Vagina (tissue), 2 donors: ENCODE data around the gene PRDM16. TPM values are rescaled to one million over a fixed set of nuclear protein-coding genes. Genes with fewer than 3 reads are reported as not detected.

ENCODE experiments used
- DNase-seq, 2 donors: peaks; one replicate each; pipeline ENCODE4 v3.0.0-alpha.2; 2017; ENCODE audit errors: extremely low spot score in 2 of 2
- H3K27ac ChIP-seq: fragments of 200-600 bp; sonication (generic); one replicate; pipeline ENCODE4 v1.5.1; 2019
- H3K27me3 ChIP-seq: fragments of 200-600 bp; sonication (generic); one replicate; pipeline ENCODE4 v1.5.1; 2019
- H3K36me3 ChIP-seq, 2 donors: fragments of 200-600 bp; sonication (generic); one replicate each; pipeline ENCODE4 v1.5.1; 2017 to 2019
- H3K4me1 ChIP-seq: fragments of 200-600 bp; sonication (generic); one replicate; pipeline ENCODE4 v1.5.1; 2019
- H3K4me3 ChIP-seq, 2 donors: fragments of 200-600 bp; sonication (generic); 1 replicate in 1 of 2; 2 replicates in 1 of 2; pipeline ENCODE4 v1.5.1; 2016 to 2019
- H3K9me3 ChIP-seq: fragments of 200-600 bp; sonication (generic); one replicate; pipeline ENCODE4 v1.5.1; 2019
- CTCF ChIP-seq, 3 experiments: fragments of 450-650 bp in 2 of 3; fragments of 200-600 bp in 1 of 3; sonication (generic) in 1 of 3; IDR thresholded peaks; one replicate each; pipeline ENCODE4 v1.5.1; 2017 to 2019; ENCODE audit warnings: antibody characterized with exemption in 3 of 3, mild to moderate bottlenecking in 2 of 3, moderate library complexity in 2 of 3
- POLR2A ChIP-seq, 2 donors: fragments of 450-650 bp; IDR thresholded peaks; one replicate each; pipeline ENCODE4 v1.6.1; 2017; ENCODE audit warnings: antibody characterized with exemption in 2 of 2, mild to moderate bottlenecking in 2 of 2, moderate library complexity in 2 of 2
- POLR2AphosphoS5 ChIP-seq, 2 donors: sonication (generic); formaldehyde crosslinking; IDR thresholded peaks; one replicate each; pipeline ENCODE4 v1.9.0; 2017; ENCODE audit warnings: antibody characterized with exemption in 2 of 2, mild to moderate bottlenecking in 2 of 2, low read depth in 1 of 2; ENCODE audit not compliant: insufficient read depth in 1 of 2
- intact Hi-C: fragments of 100-400 bp; cut with DNase I; formaldehyde crosslinking; loops from one replicate; pipeline ENCODE4 v1.15.1; 2023
- total RNA-seq: library from RNA; depleted of rRNA; stranded (reverse); fragments of >200 nt; gene quantifications from one replicate; pipeline ENCODE4 v1.2.3, GENCODE V29; 2016

The PRDM16 gene
- total RNA-seq, 1 donor from 2014 or later: 3.9 TPM

GRCh38 chr1:3313576-3313950, 244.6 kb downstream of the PRDM16 start:
- H3K4me1 ChIP-seq: peaks cover 32% of the 10 kb centered on the region
- TF ChIP-seq POLR2A (IDR thresholded peaks at IDR 0.05): no peak
- TF ChIP-seq POLR2AphosphoS5 (IDR thresholded peaks at IDR 0.05; ENCODE audit: insufficient read depth in 1 of 2, low read depth in 1 of 2): no peak
- TF ChIP-seq CTCF (IDR thresholded peaks at IDR 0.05): no peak
- peak overlapping the region; percentile 3 to 12 for H3K4me3 ChIP-seq
- peak in 1 of 2 donors; percentile 92 for DNase-seq
- peak overlapping the region; percentile 88 for H3K27ac ChIP-seq
- no peaks in the 10 kb centered on the region for H3K36me3 ChIP-seq
- intact Hi-C loops: loop anchor here (5.0 to 10.0 kb wide), 2 partner anchors 39 to 239 kb away; no protein-coding TSS in a partner anchor
- no peaks in the 10 kb centered on the region for H3K9me3 ChIP-seq
- H3K27me3 ChIP-seq: no peaks in the 10 kb centered on the region

- Histone ChIP-seq H3K9me3 (no peaks in the 10 kb centered on the region), H3K27me3 (no peaks in the 10 kb centered on the region), H3K4me3 (no peak overlapping the region), H3K27ac (peak overlapping the region; percentile 88), H3K4me1 (peaks cover 32% of the 10 kb centered on the region), H3K36me3 (no peaks in the 10 kb centered on the region)
- TF ChIP-seq CTCF (IDR thresholded peaks at IDR 0.05) (no peak), POLR2AphosphoS5 (IDR thresholded peaks at IDR 0.05; ENCODE audit: insufficient read depth in 1 of 2, low read depth in 1 of 2) (no peak), POLR2A (IDR thresholded peaks at IDR 0.05) (no peak)
- intact Hi-C loops: loop anchor here (5.0 to 10.0 kb wide), 2 partner anchors 38 to 240 kb away; no protein-coding TSS in a partner anchor
- no peak for DNase-seq
Observed at GRCh38 chr1:3314491-3315381, 245.7 kb downstream of the PRDM16 start.

- H3K36me3 ChIP-seq: no peaks in the 10 kb centered on the region
- H3K9me3 ChIP-seq: no peaks in the 10 kb centered on the region
- DNase-seq: no peak
- intact Hi-C loops: loop anchor here (10.0 kb wide), 1 partner anchor 241 kb away; no protein-coding TSS in a partner anchor
- H3K4me3 ChIP-seq: no peak overlapping the region
- peaks cover 32% of the 10 kb centered on the region for H3K4me1 ChIP-seq
- no peaks in the 10 kb centered on the region for H3K27me3 ChIP-seq
- no peak for TF ChIP-seq POLR2A (IDR thresholded peaks at IDR 0.05)
- TF ChIP-seq POLR2AphosphoS5 (IDR thresholded peaks at IDR 0.05; ENCODE audit: insufficient read depth in 1 of 2, low read depth in 1 of 2): no peak
- TF ChIP-seq CTCF (IDR thresholded peaks at IDR 0.05): no peak
- no peak overlapping the region for H3K27ac ChIP-seq
Observed at GRCh38 chr1:3315399-3316339, 246.7 kb downstream of the PRDM16 start.

- Histone ChIP-seq H3K9me3 (no peaks in the 10 kb centered on the region), H3K27ac (no peak overlapping the region), H3K4me1 (peaks cover 32% of the 10 kb centered on the region), H3K4me3 (no peak overlapping the region), H3K27me3 (no peaks in the 10 kb centered on the region), H3K36me3 (no peaks in the 10 kb centered on the region)
- DNase-seq: no peak
- TF ChIP-seq POLR2AphosphoS5 (IDR thresholded peaks at IDR 0.05; ENCODE audit: insufficient read depth in 1 of 2, low read depth in 1 of 2) (no peak), POLR2A (IDR thresholded peaks at IDR 0.05) (no peak), CTCF (IDR thresholded peaks at IDR 0.05) (no peak)
- intact Hi-C loops: loop anchor here (10.0 kb wide), 1 partner anchor 242 kb away; no protein-coding TSS in a partner anchor
Observed at GRCh38 chr1:3316340-3316943, 247.4 kb downstream of the PRDM16 start.
